Brain microvascular endothelial cell (primary cell): ENCODE results near the gene ANKRD11.
"Not testable (repeated sequence)": the region's sequence is repeated elsewhere in the genome, so short reads cannot be mapped to it uniquely, and the experiment has no call there.

Experiments
- DNase-seq: peaks from one replicate; pipeline ENCODE4 v3.0.0-alpha.2; 2020
- H3K27ac ChIP-seq: fragments of 250-450 bp; sonication (Bioruptor Pico); 2 replicates; pipeline ENCODE4 v1.5.1; 2020; ENCODE audit warnings: mild to moderate bottlenecking, moderate library complexity
- H3K27me3 ChIP-seq: fragments of 250-450 bp; sonication (Bioruptor Pico); replicated peaks from 2 replicates; pipeline ENCODE4 v1.5.1; 2020; ENCODE audit warnings: mild to moderate bottlenecking
- H3K36me3 ChIP-seq: fragments of 250-450 bp; sonication (Bioruptor Pico); replicated peaks from 2 replicates; pipeline ENCODE4 v1.5.1; 2020; ENCODE audit warnings: mild to moderate bottlenecking
- H3K4me3 ChIP-seq: 2 replicates; pipeline ENCODE4 v1.5.1; 2011; ENCODE audit warnings: low read depth, mild to moderate bottlenecking, control low read depth, low read length, moderate library complexity
- in situ Hi-C: cut with HindIII; loops from 2 replicates; pipeline ENCODE4 v1.10.0; 2017; ENCODE audit warnings: low sequenced_read_pairs, low pct_ligation_motif_present
- TF ChIP-seq, protein P1 (sequence below): IDR thresholded peaks from 2 replicates; pipeline ENCODE4 v1.5.1; 2011; ENCODE audit warnings: low read depth, mild to moderate bottlenecking, moderate library complexity, low read length, control low read depth, inconsistent platforms; ENCODE audit errors: missing control alignments

ANKRD11 gene

DNA sequence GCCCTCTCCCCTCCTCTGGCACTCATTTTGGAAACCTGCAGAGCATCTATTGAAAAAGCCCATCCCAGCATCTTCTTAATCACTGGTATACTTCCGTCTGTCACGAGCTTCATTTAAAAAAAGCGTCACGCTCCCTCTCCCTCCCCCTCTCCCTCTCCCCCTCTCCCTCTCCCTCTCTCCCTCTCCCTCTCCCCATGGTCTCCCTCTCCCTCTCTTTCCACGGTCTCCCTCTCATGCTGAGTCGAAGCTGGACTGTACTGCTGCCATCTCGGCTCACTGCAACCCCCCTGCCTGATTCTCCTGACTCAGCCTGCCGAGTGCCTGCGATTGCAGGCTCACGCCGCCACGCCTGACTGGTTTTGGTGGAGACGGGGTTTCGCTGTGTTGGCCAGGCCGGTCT, 28.5 kb downstream of the ANKRD11 start:
- in situ Hi-C loops, H3K36me3 ChIP-seq, H3K27me3 ChIP-seq, H3K27ac ChIP-seq, H3K4me3 ChIP-seq, DNase-seq: not testable (repeated sequence)

DNA sequence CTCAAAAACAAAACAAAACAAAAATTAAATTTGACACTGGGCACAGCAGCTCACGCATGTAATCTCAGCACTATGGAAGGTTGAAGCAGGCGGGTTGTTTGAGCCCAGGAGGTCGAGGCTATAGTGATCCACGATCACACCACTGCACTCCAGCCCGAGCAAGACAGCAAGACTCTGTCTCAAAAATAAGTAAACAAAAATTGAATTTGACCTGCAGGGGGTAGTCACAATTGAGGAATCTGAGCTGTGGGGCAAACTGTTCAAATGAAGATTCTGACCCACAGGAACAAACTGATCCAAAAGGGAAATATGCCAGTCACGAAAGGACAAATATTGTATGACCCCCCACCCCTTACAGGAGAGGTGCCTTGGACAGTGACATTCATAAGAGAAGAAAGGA, 29.8 kb downstream of the ANKRD11 start:
- Histone ChIP-seq H3K27me3 (no peaks in the 10 kb centered on the region), H3K27ac (no peak overlapping the region), H3K36me3 (no peaks in the 10 kb centered on the region), H3K4me3 (no peak overlapping the region)
- no peak for DNase-seq
- in situ Hi-C loops: no loop called here
- TF ChIP-seq, protein P1, sequence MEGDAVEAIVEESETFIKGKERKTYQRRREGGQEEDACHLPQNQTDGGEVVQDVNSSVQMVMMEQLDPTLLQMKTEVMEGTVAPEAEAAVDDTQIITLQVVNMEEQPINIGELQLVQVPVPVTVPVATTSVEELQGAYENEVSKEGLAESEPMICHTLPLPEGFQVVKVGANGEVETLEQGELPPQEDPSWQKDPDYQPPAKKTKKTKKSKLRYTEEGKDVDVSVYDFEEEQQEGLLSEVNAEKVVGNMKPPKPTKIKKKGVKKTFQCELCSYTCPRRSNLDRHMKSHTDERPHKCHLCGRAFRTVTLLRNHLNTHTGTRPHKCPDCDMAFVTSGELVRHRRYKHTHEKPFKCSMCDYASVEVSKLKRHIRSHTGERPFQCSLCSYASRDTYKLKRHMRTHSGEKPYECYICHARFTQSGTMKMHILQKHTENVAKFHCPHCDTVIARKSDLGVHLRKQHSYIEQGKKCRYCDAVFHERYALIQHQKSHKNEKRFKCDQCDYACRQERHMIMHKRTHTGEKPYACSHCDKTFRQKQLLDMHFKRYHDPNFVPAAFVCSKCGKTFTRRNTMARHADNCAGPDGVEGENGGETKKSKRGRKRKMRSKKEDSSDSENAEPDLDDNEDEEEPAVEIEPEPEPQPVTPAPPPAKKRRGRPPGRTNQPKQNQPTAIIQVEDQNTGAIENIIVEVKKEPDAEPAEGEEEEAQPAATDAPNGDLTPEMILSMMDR: no peak

DNA sequence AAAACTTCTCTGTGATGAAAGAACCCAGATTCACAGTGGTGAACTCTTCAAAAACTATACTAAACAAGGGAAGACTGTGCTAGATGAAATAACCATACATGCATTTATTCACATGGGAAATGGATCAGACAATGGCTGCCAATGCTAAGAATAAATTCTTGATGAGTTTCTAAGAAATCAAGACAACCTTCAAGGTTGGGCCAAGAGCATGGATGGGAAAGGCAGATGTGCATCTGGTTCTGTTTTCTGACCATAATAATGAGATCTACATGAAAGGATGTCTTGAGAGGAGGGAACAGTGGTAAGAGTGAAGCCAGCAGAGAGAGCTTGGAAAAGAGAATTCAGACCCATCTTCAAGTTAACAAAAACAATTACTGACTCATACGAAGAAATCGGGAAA, 31.4 kb downstream of the ANKRD11 start:
- H3K36me3 ChIP-seq: no peaks in the 10 kb centered on the region
- no peak for DNase-seq
- in situ Hi-C loops: no loop called here
- no peaks in the 10 kb centered on the region for H3K27me3 ChIP-seq
- H3K27ac ChIP-seq: peak overlapping the region; percentile 45
- no peak overlapping the region for H3K4me3 ChIP-seq
- TF ChIP-seq, protein P1: no peak

DNA sequence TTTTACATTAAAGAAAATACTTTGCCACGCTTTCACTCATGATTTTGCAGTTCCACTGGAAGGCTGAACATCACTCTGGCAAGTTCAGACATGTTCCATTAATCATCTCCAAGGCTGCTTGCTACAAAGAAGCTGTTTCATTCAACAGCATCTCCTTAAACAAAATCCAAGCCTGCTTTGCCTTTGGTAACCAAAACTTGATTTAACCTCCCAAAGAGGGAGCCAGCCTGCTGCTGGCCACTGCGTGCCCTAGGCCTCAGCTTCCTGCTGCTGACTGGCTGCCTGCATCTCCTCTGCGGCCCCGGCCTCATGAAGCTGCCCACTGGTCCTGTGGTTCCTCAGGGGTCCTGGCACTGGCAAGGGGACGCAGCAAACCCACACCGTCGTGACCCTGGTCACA, 31.8 kb downstream of the ANKRD11 start:
- TF ChIP-seq, protein P1: no peak
- Histone ChIP-seq H3K36me3 (no peaks in the 10 kb centered on the region), H3K27ac (peak overlapping the region; percentile 45), H3K27me3 (no peaks in the 10 kb centered on the region), H3K4me3 (no peak overlapping the region)
- DNase-seq: no peak
- in situ Hi-C loops: no loop called here

DNA sequence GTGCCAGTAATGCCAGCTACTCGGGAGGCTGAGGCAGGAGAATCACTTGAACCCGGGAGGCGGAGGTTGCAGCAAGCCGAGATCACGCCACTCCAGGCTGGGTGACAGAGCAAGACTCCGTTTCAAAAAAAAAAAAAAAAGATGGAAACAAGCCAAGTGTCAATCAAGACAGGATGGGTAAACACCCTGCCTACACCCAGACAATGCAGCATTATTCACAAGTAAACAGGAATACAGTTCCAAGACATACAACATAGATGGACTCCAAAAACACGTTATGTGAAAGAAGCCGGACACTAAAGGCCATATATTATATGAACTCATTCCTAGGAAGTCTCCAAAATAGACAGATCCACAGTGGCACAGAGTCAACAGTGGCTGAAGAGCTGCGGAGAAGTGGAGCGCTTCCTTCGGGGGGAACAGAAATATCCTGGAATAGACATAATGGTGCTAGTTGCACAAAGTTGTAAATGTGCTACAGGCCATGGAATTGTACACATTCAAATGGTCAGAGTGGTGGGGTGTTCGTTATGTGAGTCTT, 33.9 kb downstream of the ANKRD11 start:
- no peaks in the 10 kb centered on the region for H3K27me3 ChIP-seq
- in situ Hi-C loops: no loop called here
- no peak overlapping the region for H3K27ac ChIP-seq
- DNase-seq: no peak
- TF ChIP-seq, protein P1: no peak
- no peak overlapping the region for H3K4me3 ChIP-seq
- H3K36me3 ChIP-seq: no peaks in the 10 kb centered on the region

DNA sequence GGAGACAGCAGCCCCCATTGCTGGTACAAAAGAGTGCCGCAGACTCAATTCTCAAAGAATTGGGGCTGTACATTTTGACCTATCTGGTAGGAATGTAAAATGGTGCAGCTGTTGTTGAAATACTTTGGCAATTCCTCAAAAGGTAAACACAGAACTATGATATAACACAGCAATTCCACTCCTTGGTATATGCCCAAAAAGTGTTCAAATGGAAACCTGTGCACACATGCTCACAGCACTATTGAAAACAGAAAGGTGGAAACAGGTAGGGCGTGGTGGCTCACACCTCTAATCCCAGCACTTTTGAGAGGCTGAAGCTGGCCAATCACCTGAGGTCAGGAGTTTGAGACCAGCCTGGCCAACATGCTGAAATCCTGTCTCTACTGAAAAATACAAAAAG, 34.7 kb downstream of the ANKRD11 start:
- no peak for DNase-seq
- no peak overlapping the region for H3K4me3 ChIP-seq
- in situ Hi-C loops: no loop called here
- H3K36me3 ChIP-seq: no peaks in the 10 kb centered on the region
- TF ChIP-seq, protein P1: no peak
- H3K27ac ChIP-seq: no peak overlapping the region
- H3K27me3 ChIP-seq: no peaks in the 10 kb centered on the region
